MM.1S (cell line): ENCODE measurements around the gene IRS2.

Source experiments
- DNase-seq: peaks from one replicate; pipeline ENCODE4 v3.0.0-alpha.2; 2015
- H2AFZ ChIP-seq: fragments of 300-600 bp; sonication (generic); 2 replicates; pipeline ENCODE4 v1.6.0; 2016; ENCODE audit warnings: antibody characterized with exemption, low read length
- H3F3A ChIP-seq: fragments of 300-600 bp; sonication (generic); 2 replicates; pipeline ENCODE4 v1.6.1; 2016; ENCODE audit warnings: mild to moderate bottlenecking, antibody characterized with exemption, low read length, moderate library complexity, mixed read lengths; ENCODE audit not compliant: insufficient read depth
- H3K27ac ChIP-seq: fragments of 300-600 bp; sonication (generic); 2 replicates; pipeline ENCODE4 v1.5.1; 2016; ENCODE audit warnings: mild to moderate bottlenecking, low read length
- H3K27me3 ChIP-seq: fragments of 300-600 bp; sonication (generic); replicated peaks from 2 replicates; pipeline ENCODE4 v1.6.0; 2016; ENCODE audit warnings: low read length; ENCODE audit not compliant: insufficient read depth
- H3K36me3 ChIP-seq: fragments of 300-600 bp; sonication (generic); replicated peaks from 2 replicates; pipeline ENCODE4 v1.6.1; 2016; ENCODE audit warnings: mild to moderate bottlenecking, low read length, mixed read lengths; ENCODE audit not compliant: insufficient read depth
- H3K4me1 ChIP-seq: fragments of 300-600 bp; sonication (generic); 2 replicates; pipeline ENCODE4 v1.6.1; 2016; ENCODE audit warnings: low read length, mixed read lengths
- H3K4me2 ChIP-seq: fragments of 300-600 bp; sonication (generic); 2 replicates; pipeline ENCODE4 v1.6.0; 2016; ENCODE audit warnings: low read depth, low read length
- H3K4me3 ChIP-seq: fragments of 300-600 bp; sonication (generic); 2 replicates; pipeline ENCODE4 v1.5.1; 2016; ENCODE audit warnings: low read length, mixed read lengths
- H3K79me2 ChIP-seq: fragments of 300-600 bp; sonication (generic); 2 replicates; pipeline ENCODE4 v1.6.1; 2016; ENCODE audit warnings: mixed run types, low read length, mixed read lengths
- H3K9ac ChIP-seq: fragments of 300-600 bp; sonication (generic); 2 replicates; pipeline ENCODE4 v1.6.1; 2016; ENCODE audit warnings: low read length, mixed read lengths
- H3K9me2 ChIP-seq: fragments of 300-600 bp; sonication (generic); replicated peaks from 2 replicates; pipeline ENCODE4 v1.6.1; 2016; ENCODE audit warnings: mild to moderate bottlenecking, low read length, mixed read lengths; ENCODE audit not compliant: insufficient read depth
- H3K9me3 ChIP-seq: fragments of 300-600 bp; sonication (generic); replicated peaks from 2 replicates; pipeline ENCODE4 v1.6.1; 2016; ENCODE audit warnings: mild to moderate bottlenecking, low read length, mixed read lengths; ENCODE audit not compliant: insufficient read depth
- H4K20me1 ChIP-seq: fragments of 300-600 bp; sonication (generic); 2 replicates; pipeline ENCODE4 v1.6.1; 2016; ENCODE audit warnings: mild to moderate bottlenecking, low read length, moderate library complexity, mixed read lengths; ENCODE audit not compliant: insufficient read depth
- CTCF ChIP-seq: fragments of 300-600 bp; sonication (generic); IDR thresholded peaks from 2 replicates; pipeline ENCODE4 v1.5.1; 2016; ENCODE audit warnings: antibody characterized with exemption, low read length, mixed read lengths
- EZH2 ChIP-seq: fragments of 300-600 bp; sonication (generic); optimal IDR thresholded peaks from 2 replicates; pipeline ENCODE3; 2017; ENCODE audit warnings: low read depth, mild to moderate bottlenecking, antibody characterized with exemption, low read length, mixed read lengths
- EZH2phosphoT487 ChIP-seq: fragments of 300-600 bp; sonication (generic); IDR thresholded peaks from 2 replicates; pipeline ENCODE4 v1.6.1; 2018; ENCODE audit warnings: antibody characterized with exemption, low read length

The IRS2 gene

GRCh38 chr13:109795011-109795410 is 8.6 kb upstream of the IRS2 start:
- no peak overlapping the region for H3K27ac ChIP-seq
- no peaks in the 10 kb centered on the region for H3K9me3 ChIP-seq
- no peak overlapping the region for H2AFZ ChIP-seq
- no peaks in the 10 kb centered on the region for H3F3A ChIP-seq
- peaks cover 9% of the 10 kb centered on the region for H3K4me1 ChIP-seq
- no peak overlapping the region for H3K4me3 ChIP-seq
- no peak overlapping the region for H3K4me2 ChIP-seq
- DNase-seq, result no peak
- no peak for TF ChIP-seq EZH2phosphoT487
- no peaks in the 10 kb centered on the region for H3K9me2 ChIP-seq
- no peak overlapping the region for H3K9ac ChIP-seq
- no peaks in the 10 kb centered on the region for H3K79me2 ChIP-seq
- H4K20me1 ChIP-seq, result no peaks in the 10 kb centered on the region
- H3K27me3 ChIP-seq, result no peaks in the 10 kb centered on the region
- H3K36me3 ChIP-seq, result no peaks in the 10 kb centered on the region

GRCh38 chr13:109794095-109794494 is 7.7 kb upstream of the IRS2 start:
- H3K27ac ChIP-seq, result no peak overlapping the region
- H4K20me1 ChIP-seq, result no peaks in the 10 kb centered on the region
- no peaks in the 10 kb centered on the region for H3K9me3 ChIP-seq
- H3K4me3 ChIP-seq, result no peak overlapping the region
- no peak overlapping the region for H3K4me2 ChIP-seq
- H3K9me2 ChIP-seq, result no peaks in the 10 kb centered on the region
- H3K79me2 ChIP-seq, result no peaks in the 10 kb centered on the region
- no peak for DNase-seq
- TF ChIP-seq EZH2phosphoT487, result no peak
- no peak for TF ChIP-seq CTCF
- TF ChIP-seq EZH2, result no peak
- H3K27me3 ChIP-seq, result no peaks in the 10 kb centered on the region
- H3F3A ChIP-seq, result peaks cover under 1% of the 10 kb centered on the region; the same call in 1 of the 2 replicates
- no peak overlapping the region for H2AFZ ChIP-seq
- H3K36me3 ChIP-seq, result no peaks in the 10 kb centered on the region
- H3K4me1 ChIP-seq, result peaks cover 18% of the 10 kb centered on the region
- no peak overlapping the region for H3K9ac ChIP-seq

GRCh38 chr13:109792416-109793059 is 6.2 kb upstream of the IRS2 start:
- Histone ChIP-seq H3K79me2 (no peaks in the 10 kb centered on the region), H3K4me1 (peaks cover 27% of the 10 kb centered on the region), H3K9me2 (no peaks in the 10 kb centered on the region), H3F3A (peaks cover 14% of the 10 kb centered on the region), H3K27me3 (no peaks in the 10 kb centered on the region), H3K4me3 (no peak overlapping the region), H3K9ac (no peak overlapping the region), H2AFZ (no peak overlapping the region), H3K4me2 (no peak overlapping the region), H4K20me1 (no peaks in the 10 kb centered on the region), H3K27ac (no peak overlapping the region), H3K36me3 (no peaks in the 10 kb centered on the region), H3K9me3 (no peaks in the 10 kb centered on the region)
- DNase-seq, result no peak
- TF ChIP-seq CTCF, result no peak
- TF ChIP-seq EZH2phosphoT487, result no peak
- TF ChIP-seq EZH2, result no peak

GRCh38 chr13:109790942-109791605 is 4.7 kb upstream of the IRS2 start:
- Histone ChIP-seq H3K9me2 (no peaks in the 10 kb centered on the region), H3K4me3 (0 out of 2 replicates have a peak overlapping the region, but pooled peaks have one; percentile 8), H3K9ac (peak overlapping the region; percentile 28; the same call in 1 of the 2 replicates), H3K4me2 (peak overlapping the region; percentile 15), H3K36me3 (no peaks in the 10 kb centered on the region), H3K9me3 (no peaks in the 10 kb centered on the region), H3K4me1 (peaks cover 27% of the 10 kb centered on the region), H3K27ac (peak overlapping the region; percentile 21; the same call in 1 of the 2 replicates), H3K27me3 (no peaks in the 10 kb centered on the region), H2AFZ (peak overlapping the region; percentile 47; the same call in 1 of the 2 replicates), H3K79me2 (no peaks in the 10 kb centered on the region), H4K20me1 (no peaks in the 10 kb centered on the region), H3F3A (peaks cover 16% of the 10 kb centered on the region)
- TF ChIP-seq EZH2phosphoT487 (no peak), CTCF (peak; percentile 81)
- DNase-seq, result peak; percentile 75
